Thyroid gland (tissue), 4 donors: ENCODE measurements around the gene MLPH.

Experiments used
- CTCF ChIP-seq, 6 experiments: fragments of 200-600 bp in 3 of 6; fragments of 450-650 bp in 3 of 6; sonication (generic) in 3 of 6; IDR thresholded peaks; one replicate each; pipeline ENCODE4 v1.5.1; 2016 to 2019; ENCODE audit warnings: antibody characterized with exemption in 6 of 6, mild to moderate bottlenecking in 2 of 6, inconsistent platforms in 1 of 6, moderate library complexity in 1 of 6
- POLR2A ChIP-seq, 2 donors: fragments of 450-650 bp; IDR thresholded peaks; one replicate each; pipeline ENCODE4 v1.6.1; 2017; ENCODE audit warnings: antibody characterized with exemption in 2 of 2, mild to moderate bottlenecking in 2 of 2, moderate library complexity in 1 of 2

- TF ChIP-seq CTCF (IDR thresholded peaks at IDR 0.05) (no peak), POLR2A (IDR thresholded peaks at IDR 0.05) (no peak)
These were observed 109.6 kb downstream of the MLPH start for GRCh38 chr2:237596520-237597195.
